ENCODE measurements around the gene CAPN9. TPM values are rescaled to one million over a fixed set of nuclear protein-coding genes. Genes with fewer than 3 reads are reported as not detected.
"Not testable (repeated sequence)": the region's sequence is repeated elsewhere in the genome, so short reads cannot be mapped to it uniquely, and the experiment has no call there.

CAPN9 gene
- not detected for total RNA-seq
- long read RNA-seq, donor 1: 0 reads
- long read RNA-seq, donor 2, partial matches to known transcripts: 0 of 1 reads
- long read RNA-seq, donor 2, other reads (novel, unspliced or antisense): 1 of 1 reads

GRCh38 chr1:230747127-230747730 is at the start of gene CAPN9:
CAPN9 (plus strand) TSS chr1:230747388; CDS start chr1:230747497, 109 bp downstream.
- intact Hi-C loops (cut with DNase I): no loop called here
- no peak for DNase-seq (ENCODE audit: low spot score)

- DNase-seq (ENCODE audit: low spot score): peak; percentile 52
- intact Hi-C loops (cut with DNase I): no loop called here
Observed at GRCh38 chr1:230698130-230698529, 49.1 kb upstream of the CAPN9 start.

GRCh38 chr1:230698964-230699363 is 48.2 kb upstream of the CAPN9 start:
- intact Hi-C loops (cut with DNase I); DNase-seq (ENCODE audit: low spot score): not testable (repeated sequence)

GRCh38 chr1:230699716-230700115 is 47.5 kb upstream of the CAPN9 start:
- DNase-seq (ENCODE audit: low spot score): no peak
- intact Hi-C loops (cut with DNase I): no loop called here

- no peak for DNase-seq (ENCODE audit: low spot score)
- intact Hi-C loops (cut with DNase I): no loop called here
Observed at GRCh38 chr1:230700132-230700531, 47.1 kb upstream of the CAPN9 start.

- intact Hi-C loops (cut with DNase I): no loop called here
- DNase-seq (ENCODE audit: low spot score): no peak
Observed at GRCh38 chr1:230701434-230701833, 45.8 kb upstream of the CAPN9 start.

- intact Hi-C loops (cut with DNase I): no loop called here
- no peak for DNase-seq (ENCODE audit: low spot score)
Observed at GRCh38 chr1:230701895-230702768, 45.1 kb upstream of the CAPN9 start.

GRCh38 chr1:230702934-230703678 is 44.1 kb upstream of the CAPN9 start:
- intact Hi-C loops (cut with DNase I): no loop called here
- no peak for DNase-seq (ENCODE audit: low spot score)

GRCh38 chr1:230703679-230704385 is 43.4 kb upstream of the CAPN9 start:
- intact Hi-C loops (cut with DNase I): no loop called here
- DNase-seq (ENCODE audit: low spot score): no peak

GRCh38 chr1:230704830-230705229 is 42.4 kb upstream of the CAPN9 start:
- DNase-seq (ENCODE audit: low spot score): no peak
- intact Hi-C loops (cut with DNase I): no loop called here

GRCh38 chr1:230705289-230706019 is 41.7 kb upstream of the CAPN9 start:
- no peak for DNase-seq (ENCODE audit: low spot score)
- intact Hi-C loops (cut with DNase I): no loop called here

- intact Hi-C loops (cut with DNase I): no loop called here
Observed at GRCh38 chr1:230706020-230706699, 41.0 kb upstream of the CAPN9 start.

GRCh38 chr1:230706887-230707731 is 40.1 kb upstream of the CAPN9 start:
- intact Hi-C loops (cut with DNase I): no loop called here
- DNase-seq (ENCODE audit: low spot score): no peak

More at GRCh38 chr1:230706020-230706699, 41.0 kb upstream of the CAPN9 start:
- peak; percentile 55 for DNase-seq (ENCODE audit: low spot score)

GRCh38 chr1:230707732-230708630 is 39.2 kb upstream of the CAPN9 start:
- DNase-seq (ENCODE audit: low spot score): peak; percentile 66
- intact Hi-C loops (cut with DNase I): no loop called here

GRCh38 chr1:230708631-230709580 is 38.3 kb upstream of the CAPN9 start:
- intact Hi-C loops (cut with DNase I): no loop called here
- peak; percentile 82 for DNase-seq (ENCODE audit: low spot score)
